Dermis microvascular lymphatic vessel endothelial cell (primary cell): ENCODE data around the gene TMPRSS7. TPM values are rescaled to one million over a fixed set of nuclear protein-coding genes. Genes with fewer than 3 reads are reported as not detected.
A peak's percentile ranks its signal among the peaks of the same experiment; 100 is the strongest.

Experiments used
- DNase-seq, 2 donors: peaks; one replicate each; pipeline versions ENCODE4 v3.0.0 to v3.0.0-alpha.2; 2010; ENCODE audit warnings: low read depth in 2 of 2
- total RNA-seq: library from RNA; depleted of rRNA; stranded (reverse); fragments of >200 nt; gene quantifications from 2 replicates; pipeline ENCODE4 v1.2.1, GENCODE V29; 2014

Gene TMPRSS7
- not detected in 2 replicates for total RNA-seq

GRCh38 chr3:112034436-112034835 lies at the start of gene TMPRSS7:
Gene TMPRSS7, plus strand, starts transcription at chr3:112034736. Its CDS starts 110 bp downstream, at chr3:112034846.
- DNase-seq = no peak

GRCh38 chr3:111986800-111987199 lies 47.7 kb upstream of the TMPRSS7 start:
- no peak for DNase-seq

GRCh38 chr3:111989061-111989678 lies 45.4 kb upstream of the TMPRSS7 start:
- peak; percentile 54 to 74 for DNase-seq

GRCh38 chr3:111993038-111993437 lies 41.5 kb upstream of the TMPRSS7 start:
- DNase-seq = no peak

GRCh38 chr3:111998636-111999483 lies 35.7 kb upstream of the TMPRSS7 start, which contains the start of gene TAGLN3:
Gene TAGLN3, plus strand, starts transcription at chr3:111998922. Its CDS starts 501 bp downstream, at chr3:111999423.
- peak in 1 of 2 donors; percentile 27 for DNase-seq

GRCh38 chr3:111999484-112000324 lies 34.8 kb upstream of the TMPRSS7 start:
- DNase-seq = no peak

GRCh38 chr3:112000367-112000771 lies 34.2 kb upstream of the TMPRSS7 start:
- DNase-seq = no peak

- DNase-seq = no peak
These were observed 33.6 kb upstream of the TMPRSS7 start for GRCh38 chr3:112000966-112001365.

GRCh38 chr3:112001526-112001925 lies 33.0 kb upstream of the TMPRSS7 start:
- DNase-seq = no peak

- DNase-seq = no peak
These were observed 32.2 kb upstream of the TMPRSS7 start for GRCh38 chr3:112002096-112002971.

GRCh38 chr3:112003321-112004080 lies 31.0 kb upstream of the TMPRSS7 start:
- DNase-seq = no peak

- no peak for DNase-seq
These were observed 30.3 kb upstream of the TMPRSS7 start for GRCh38 chr3:112004187-112004586.

- DNase-seq = no peak
These were observed 29.9 kb upstream of the TMPRSS7 start for GRCh38 chr3:112004669-112005068.

GRCh38 chr3:112005091-112005672 lies 29.4 kb upstream of the TMPRSS7 start:
- no peak for DNase-seq

GRCh38 chr3:112007633-112008032 lies 26.9 kb upstream of the TMPRSS7 start:
- no peak for DNase-seq

GRCh38 chr3:112009670-112010069 lies 24.9 kb upstream of the TMPRSS7 start:
- DNase-seq = no peak

- no peak for DNase-seq
These were observed 23.9 kb upstream of the TMPRSS7 start for GRCh38 chr3:112010636-112011035.

- DNase-seq = no peak
These were observed 23.1 kb upstream of the TMPRSS7 start for GRCh38 chr3:112011376-112011940.
